Measurements from ENCODE around the gene SYNE2. TPM values are rescaled to one million over a fixed set of nuclear protein-coding genes. Genes with fewer than 3 reads are reported as not detected.

The SYNE2 gene
- total and polyA plus RNA-seq, 12 donors = 43.6 to 205 (median 103) TPM

DNA sequence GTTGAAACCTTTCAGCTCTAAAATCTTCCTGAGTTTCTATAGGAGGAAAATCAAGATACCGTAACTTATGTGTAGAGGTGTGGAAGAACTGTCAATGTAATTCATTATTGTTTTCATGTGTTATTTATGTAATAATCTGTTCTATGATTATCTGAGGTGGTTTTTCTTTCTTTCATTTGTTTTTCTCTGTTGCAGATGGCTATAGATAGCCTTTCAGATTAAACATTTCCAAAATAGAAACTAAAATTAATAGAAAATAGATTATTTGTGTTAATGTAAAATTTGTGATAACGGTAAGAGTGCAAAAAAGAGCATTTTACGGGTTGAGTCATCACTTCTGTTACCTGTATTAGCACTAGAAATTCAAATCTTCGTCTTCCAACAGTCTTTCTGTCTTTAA lies 128.8 kb downstream of the SYNE2 start:
- Histone ChIP-seq H3K4me3 (no peak overlapping the region), H3K36me3 (peaks cover 0 to 96% (median 9%) of the 10 kb centered on the region in 9 donors), H3K4me1 (no peaks in the 10 kb centered on the region), H3K27ac (no peak overlapping the region), H3K27me3 (no peaks in the 10 kb centered on the region), H3K9me3 (no peaks in the 10 kb centered on the region)
- TF ChIP-seq, protein P1, sequence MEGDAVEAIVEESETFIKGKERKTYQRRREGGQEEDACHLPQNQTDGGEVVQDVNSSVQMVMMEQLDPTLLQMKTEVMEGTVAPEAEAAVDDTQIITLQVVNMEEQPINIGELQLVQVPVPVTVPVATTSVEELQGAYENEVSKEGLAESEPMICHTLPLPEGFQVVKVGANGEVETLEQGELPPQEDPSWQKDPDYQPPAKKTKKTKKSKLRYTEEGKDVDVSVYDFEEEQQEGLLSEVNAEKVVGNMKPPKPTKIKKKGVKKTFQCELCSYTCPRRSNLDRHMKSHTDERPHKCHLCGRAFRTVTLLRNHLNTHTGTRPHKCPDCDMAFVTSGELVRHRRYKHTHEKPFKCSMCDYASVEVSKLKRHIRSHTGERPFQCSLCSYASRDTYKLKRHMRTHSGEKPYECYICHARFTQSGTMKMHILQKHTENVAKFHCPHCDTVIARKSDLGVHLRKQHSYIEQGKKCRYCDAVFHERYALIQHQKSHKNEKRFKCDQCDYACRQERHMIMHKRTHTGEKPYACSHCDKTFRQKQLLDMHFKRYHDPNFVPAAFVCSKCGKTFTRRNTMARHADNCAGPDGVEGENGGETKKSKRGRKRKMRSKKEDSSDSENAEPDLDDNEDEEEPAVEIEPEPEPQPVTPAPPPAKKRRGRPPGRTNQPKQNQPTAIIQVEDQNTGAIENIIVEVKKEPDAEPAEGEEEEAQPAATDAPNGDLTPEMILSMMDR (IDR thresholded peaks at IDR 0.05) = no peak
- ATAC-seq (no peak), DNase-seq (no peak)
- intact Hi-C loops (cut with DNase I) = loop anchor here in 1 of 10 donors (10.0 kb wide), 1 partner anchor 127 kb away; the partner anchor contains the start of gene SYNE2
- WGBS, 2 donors = 98 to 99% methylated on average over 4 of the region's 4 CpGs

DNA sequence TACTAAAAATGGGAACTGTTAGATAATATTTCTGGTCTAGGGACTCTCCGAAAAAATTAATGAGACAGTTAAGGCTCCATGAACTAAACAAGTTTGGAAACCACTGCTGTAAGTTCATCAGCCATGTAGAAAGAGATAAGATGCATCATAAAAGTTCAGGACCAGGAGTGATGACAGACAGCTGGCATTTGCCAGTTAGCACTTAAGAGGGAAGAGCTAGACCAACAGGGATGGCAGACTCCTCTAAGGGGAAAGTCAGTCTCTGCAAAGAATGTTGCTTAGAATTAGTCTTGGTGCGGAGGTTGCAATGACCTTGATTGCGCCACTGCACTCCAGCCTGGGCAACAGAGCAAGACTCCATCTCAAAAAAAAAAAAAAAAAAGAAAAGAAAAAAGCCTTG lies 129.4 kb downstream of the SYNE2 start:
- Histone ChIP-seq H3K9me3 (no peaks in the 10 kb centered on the region), H3K4me3 (no peak overlapping the region), H3K36me3 (peaks cover 0 to 96% (median 12%) of the 10 kb centered on the region in 9 donors), H3K27me3 (no peaks in the 10 kb centered on the region), H3K27ac (no peak overlapping the region), H3K4me1 (no peaks in the 10 kb centered on the region)
- WGBS, 2 donors = 71 to 72% methylated on average over 3 of the region's 3 CpGs
- DNase-seq (no peak), ATAC-seq (peak in 2 of 8 donors; percentile 34 to 48)
- TF ChIP-seq, protein P1 (IDR thresholded peaks at IDR 0.05) = no peak
- intact Hi-C loops (cut with DNase I) = loop anchor here in 1 of 10 donors (10.0 kb wide), 1 partner anchor 127 kb away; the partner anchor contains the start of gene SYNE2

DNA sequence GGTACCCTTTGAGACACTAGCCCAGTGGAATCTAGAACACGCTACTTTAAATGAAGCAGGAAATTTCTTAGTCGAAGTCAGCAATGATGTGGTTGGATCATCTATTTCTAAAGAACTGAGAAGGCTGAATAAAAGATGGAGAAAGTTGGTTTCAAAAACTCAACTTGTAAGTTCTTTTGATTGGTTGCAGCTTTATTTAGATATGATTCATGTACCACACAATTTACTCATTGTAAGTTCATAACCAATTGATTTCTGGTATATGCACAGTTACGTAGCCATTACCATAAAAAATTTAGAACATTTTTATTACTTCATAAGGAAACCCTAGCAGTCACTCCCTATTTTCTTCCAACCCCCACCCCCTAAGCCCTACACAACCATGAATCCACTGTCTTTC lies 129.8 kb downstream of the SYNE2 start:
- DNase-seq = no peak
- ATAC-seq = no peak
- H3K9me3 ChIP-seq = no peaks in the 10 kb centered on the region
- no peaks in the 10 kb centered on the region for H3K27me3 ChIP-seq
- intact Hi-C loops (cut with DNase I) = loop anchor here in 1 of 10 donors (10.0 kb wide), 1 partner anchor 128 kb away; the partner anchor contains the start of gene SYNE2
- H3K36me3 ChIP-seq = peaks cover 0 to 95% (median 12%) of the 10 kb centered on the region in 9 donors
- no peaks in the 10 kb centered on the region for H3K4me1 ChIP-seq
- TF ChIP-seq, protein P1 (IDR thresholded peaks at IDR 0.05) = no peak
- WGBS, 2 donors = 97 to 99% methylated on average over 3 of the region's 3 CpGs
- no peak overlapping the region for H3K4me3 ChIP-seq
- H3K27ac ChIP-seq = no peak overlapping the region

DNA sequence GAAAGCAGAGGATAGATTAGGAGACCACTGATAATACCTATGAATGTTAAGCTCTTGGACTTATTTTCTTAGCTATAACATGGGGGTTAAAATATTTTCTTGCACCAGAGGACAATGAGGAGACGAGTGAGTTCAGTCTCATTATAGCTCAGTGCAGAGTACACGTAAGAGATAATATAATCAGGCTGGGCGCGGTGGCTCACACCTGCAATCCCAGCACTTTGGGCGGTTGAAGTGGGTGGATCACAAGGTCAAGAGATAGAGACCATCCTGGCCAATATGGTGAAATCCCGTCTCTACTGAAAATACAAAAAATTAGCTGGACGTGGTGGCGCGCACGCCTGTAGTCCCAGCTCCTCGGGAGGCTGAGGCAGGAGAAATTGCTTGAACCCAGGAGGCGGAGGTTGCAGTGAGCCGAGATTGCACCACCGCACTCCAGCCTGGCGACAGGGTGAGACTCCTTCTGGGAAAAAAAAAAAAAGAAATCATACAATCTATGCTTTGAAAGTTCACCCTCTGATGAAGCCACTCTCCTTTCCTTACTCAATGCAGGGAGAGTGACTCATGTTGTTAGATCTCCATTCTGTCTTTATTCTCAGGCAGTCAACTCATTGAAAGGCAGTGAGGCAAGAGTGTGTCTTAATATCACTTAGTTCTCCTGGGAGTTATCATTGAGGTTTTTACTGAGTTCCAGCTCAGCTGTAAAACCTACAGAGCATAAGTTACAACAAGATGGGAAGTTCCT lies 134.2 kb downstream of the SYNE2 start:
- no peak for DNase-seq
- Histone ChIP-seq H3K27me3 (no peaks in the 10 kb centered on the region), H3K9me3 (no peaks in the 10 kb centered on the region), H3K4me1 (no peaks in the 10 kb centered on the region), H3K36me3 (peaks cover 0 to 89% (median 16%) of the 10 kb centered on the region in 9 donors), H3K27ac (no peak overlapping the region), H3K4me3 (no peak overlapping the region)
- peak in 1 of 8 donors; percentile 72 for ATAC-seq
- intact Hi-C loops (cut with DNase I) = loop anchor here in 1 of 10 donors (10.0 kb wide), 1 partner anchor 132 kb away; the partner anchor contains the start of gene SYNE2
- 88 to 90% methylated on average over 15 of the region's 15 CpGs for WGBS, 2 donors
- TF ChIP-seq, protein P1 (IDR thresholded peaks at IDR 0.05) = no peak
